GM13976 (cell line): ENCODE data around the gene SHROOM4.

ENCODE experiments used
- DNase-seq: peaks from one replicate; pipeline ENCODE4 v3.0.0; 2012; ENCODE audit warnings: low spot score
- in situ Hi-C: fragments of 300-500 bp; cut with MboI; formaldehyde crosslinking; loops from one replicate; pipeline ENCODE4 v1.12.0; 2022; ENCODE audit warnings: low sequenced_read_pairs, mixed read lengths, inconsistent platforms; ENCODE audit not compliant: unreplicated experiment
- TF ChIP-seq, protein P1 (sequence below): IDR thresholded peaks from 2 replicates; pipeline ENCODE4 v1.5.1; 2012; ENCODE audit warnings: borderline replicate concordance, mild to moderate bottlenecking; ENCODE audit not compliant: insufficient read depth; ENCODE audit errors: extremely low read depth, missing control alignments, control extremely low read depth

SHROOM4 gene

DNA sequence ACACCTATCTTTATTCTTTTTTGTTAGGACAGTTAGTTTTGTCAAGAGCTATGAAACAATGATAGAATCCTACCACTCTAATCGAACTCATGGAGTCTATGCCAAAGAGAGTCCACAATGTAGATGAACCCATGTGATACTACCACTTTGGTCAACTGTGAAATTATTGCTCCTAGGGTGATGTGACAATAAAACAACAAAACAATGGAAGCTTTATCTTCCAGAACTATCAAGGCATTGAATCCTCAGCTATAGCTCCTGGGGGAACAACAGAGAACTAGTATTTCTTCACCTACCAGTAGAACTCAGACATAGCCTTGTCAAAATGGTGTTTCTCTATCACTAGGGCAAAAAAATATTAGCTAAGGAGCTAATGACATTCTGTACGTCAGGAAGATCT lies 62.9 kb downstream of the SHROOM4 start:
- in situ Hi-C loops: no loop called here
- DNase-seq: no peak
- TF ChIP-seq, protein P1, sequence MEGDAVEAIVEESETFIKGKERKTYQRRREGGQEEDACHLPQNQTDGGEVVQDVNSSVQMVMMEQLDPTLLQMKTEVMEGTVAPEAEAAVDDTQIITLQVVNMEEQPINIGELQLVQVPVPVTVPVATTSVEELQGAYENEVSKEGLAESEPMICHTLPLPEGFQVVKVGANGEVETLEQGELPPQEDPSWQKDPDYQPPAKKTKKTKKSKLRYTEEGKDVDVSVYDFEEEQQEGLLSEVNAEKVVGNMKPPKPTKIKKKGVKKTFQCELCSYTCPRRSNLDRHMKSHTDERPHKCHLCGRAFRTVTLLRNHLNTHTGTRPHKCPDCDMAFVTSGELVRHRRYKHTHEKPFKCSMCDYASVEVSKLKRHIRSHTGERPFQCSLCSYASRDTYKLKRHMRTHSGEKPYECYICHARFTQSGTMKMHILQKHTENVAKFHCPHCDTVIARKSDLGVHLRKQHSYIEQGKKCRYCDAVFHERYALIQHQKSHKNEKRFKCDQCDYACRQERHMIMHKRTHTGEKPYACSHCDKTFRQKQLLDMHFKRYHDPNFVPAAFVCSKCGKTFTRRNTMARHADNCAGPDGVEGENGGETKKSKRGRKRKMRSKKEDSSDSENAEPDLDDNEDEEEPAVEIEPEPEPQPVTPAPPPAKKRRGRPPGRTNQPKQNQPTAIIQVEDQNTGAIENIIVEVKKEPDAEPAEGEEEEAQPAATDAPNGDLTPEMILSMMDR: no peak

GRCh38 chrX:50747471-50747900 lies 66.5 kb downstream of the SHROOM4 start:
- TF ChIP-seq, protein P1: peak; percentile 56
- in situ Hi-C loops: no loop called here
- peak; percentile 12 for DNase-seq

- in situ Hi-C loops: no loop called here
- TF ChIP-seq, protein P1: no peak
- no peak for DNase-seq
These were observed 77.3 kb downstream of the SHROOM4 start for GRCh38 chrX:50736656-50737055.

GRCh38 chrX:50726296-50726695 lies 87.7 kb downstream of the SHROOM4 start:
- in situ Hi-C loops: no loop called here
- no peak for DNase-seq
- TF ChIP-seq, protein P1: no peak

DNA sequence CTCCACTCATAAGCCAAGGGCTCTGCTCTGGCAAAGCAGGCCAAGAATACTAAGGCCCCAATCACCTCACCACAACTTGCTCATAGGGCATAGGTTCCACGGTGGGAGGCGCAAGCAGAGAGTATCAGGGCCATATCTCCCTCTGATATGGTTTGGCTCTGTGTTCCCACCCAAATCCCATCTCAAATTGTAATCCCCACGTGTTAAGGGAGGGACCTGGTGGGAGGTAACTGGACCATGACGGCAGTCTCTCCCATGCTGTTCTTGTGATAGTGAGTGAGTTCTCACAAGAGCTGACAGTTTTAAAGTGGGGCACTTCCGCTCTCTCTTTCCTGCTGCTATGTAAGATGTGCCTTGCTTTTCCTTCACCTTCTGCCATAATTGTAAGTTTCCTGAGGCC lies 88.7 kb downstream of the SHROOM4 start:
- TF ChIP-seq, protein P1: no peak
- no peak for DNase-seq
- in situ Hi-C loops: no loop called here

DNA sequence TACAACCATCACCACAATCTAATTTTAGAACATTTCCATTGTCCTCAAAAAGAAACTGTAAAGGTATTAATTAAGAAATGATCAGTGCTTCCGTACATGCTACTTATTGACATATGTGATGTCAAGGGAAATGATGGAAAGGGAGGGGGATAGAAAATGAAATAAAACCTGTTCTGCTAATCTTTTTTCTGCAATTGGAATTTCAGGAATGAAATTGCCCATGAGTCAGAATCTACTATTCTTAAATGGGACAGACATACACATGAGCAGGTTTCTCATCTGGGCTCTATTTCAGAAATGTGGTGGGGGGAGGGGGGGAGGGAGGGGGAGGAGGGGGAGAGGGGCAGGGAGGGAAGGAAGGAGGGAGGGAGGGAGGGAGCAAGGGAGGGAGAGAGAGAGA lies 91.0 kb downstream of the SHROOM4 start:
- DNase-seq: no peak
- in situ Hi-C loops: no loop called here
- TF ChIP-seq, protein P1: no peak
